Body of pancreas (tissue), 4 donors: ENCODE measurements around the gene SH3GLB2. TPM values are rescaled to one million over a fixed set of nuclear protein-coding genes. Genes with fewer than 3 reads are reported as not detected.

Source experiments
- ATAC-seq: fragments of 150-250 bp; one replicate; pipeline ENCODE4 v1.9.1; 2016
- DNase-seq, 4 donors: peaks; one replicate each; pipeline ENCODE4 v3.0.0-alpha.2; 2019
- H3K27ac ChIP-seq, 4 donors: fragments of 200-600 bp; sonication (generic); 1 replicate in 3 of 4; 2 replicates in 1 of 4; pipeline versions ENCODE4 v1.5.1 to v1.6.1; 2016 to 2019; ENCODE audit warnings: mild to moderate bottlenecking in 1 of 4, mixed read lengths in 1 of 4, moderate library complexity in 1 of 4
- H3K27me3 ChIP-seq, 2 donors: fragments of 200-600 bp; sonication (generic); one replicate each; pipeline ENCODE4 v1.6.0; 2016; ENCODE audit warnings: mild to moderate bottlenecking in 1 of 2
- H3K36me3 ChIP-seq, 2 donors: fragments of 200-600 bp; sonication (generic); replicated peaks in 1 of 2; 2 replicates each; pipeline ENCODE4 v1.5.1; 2016; ENCODE audit warnings: low read depth in 2 of 2; ENCODE audit not compliant: insufficient read depth in 1 of 2
- H3K4me1 ChIP-seq: fragments of 200-600 bp; sonication (generic); one replicate; pipeline ENCODE4 v1.6.0; 2016
- H3K4me3 ChIP-seq, 2 donors: fragments of 200-600 bp; sonication (generic); 1 replicate in 1 of 2; 2 replicates in 1 of 2; pipeline ENCODE4 v1.5.1; 2016 to 2019
- H3K9me3 ChIP-seq, 3 donors: fragments of 200-600 bp; sonication (generic); 1 replicate in 2 of 3; 2 replicates in 1 of 3; pipeline ENCODE4 v1.5.1; 2016
- CTCF ChIP-seq, 7 experiments: fragments of 450-650 bp in 4 of 7; fragments of 200-600 bp in 3 of 7; sonication (generic) in 3 of 7; IDR thresholded peaks; one replicate each; pipeline ENCODE4 v1.5.1; 2016 to 2019; ENCODE audit warnings: antibody characterized with exemption in 7 of 7
- POLR2A ChIP-seq, 3 donors: fragments of 450-650 bp; IDR thresholded peaks; one replicate each; pipeline ENCODE4 v1.6.1; 2016; ENCODE audit warnings: antibody characterized with exemption in 3 of 3, mild to moderate bottlenecking in 2 of 3
- WGBS, 2 donors: methylation state at CpG; one replicate each; pipeline ENCODE4 v1.1.5; 2017; 5-methylcytosine and 5-hydroxymethylcytosine counted together
- intact Hi-C: fragments of 100-400 bp; cut with DNase I; formaldehyde crosslinking; loops from one replicate; pipeline ENCODE4 v1.15.1; 2023
- total RNA-seq, 2 donors: library from RNA; depleted of rRNA; stranded (reverse); fragments of >200 nt; gene quantifications; one replicate each; pipeline ENCODE4 v1.1.0, GENCODE V29; 2016

SH3GLB2 gene
- total RNA-seq, 2 donors from 2014 or later: 104 to 108 TPM

- DNase-seq (no peak), ATAC-seq (no peak)
- H3K4me3 ChIP-seq: no peak overlapping the region
- TF ChIP-seq POLR2A (IDR thresholded peaks at IDR 0.05) (no peak), CTCF (IDR thresholded peaks at IDR 0.05) (no peak)
- no peaks in the 10 kb centered on the region for H3K9me3 ChIP-seq
- no peaks in the 10 kb centered on the region for H3K27me3 ChIP-seq
- intact Hi-C loops: no loop called here
- H3K4me1 ChIP-seq: peaks cover 3% of the 10 kb centered on the region
- H3K27ac ChIP-seq: no peak overlapping the region
- peaks cover 6 to 19% of the 10 kb centered on the region in 2 donors for H3K36me3 ChIP-seq
- 90 to 95% methylated on average over 16 to 19 of the region's 19 CpGs for WGBS, 2 donors
Observed at GRCh38 chr9:129011170-129011569, 17.0 kb downstream of the SH3GLB2 start.

- H3K36me3 ChIP-seq: peaks cover 6 to 19% of the 10 kb centered on the region in 2 donors
- no peak for DNase-seq
- no peaks in the 10 kb centered on the region for H3K9me3 ChIP-seq
- no peak overlapping the region for H3K4me3 ChIP-seq
- no peak for ATAC-seq
- peaks cover 3% of the 10 kb centered on the region for H3K4me1 ChIP-seq
- intact Hi-C loops: no loop called here
- no peak for TF ChIP-seq POLR2A (IDR thresholded peaks at IDR 0.05)
- no peak for TF ChIP-seq CTCF (IDR thresholded peaks at IDR 0.05)
- no peaks in the 10 kb centered on the region for H3K27me3 ChIP-seq
- 90 to 95% methylated on average over 2 to 8 of the region's 8 CpGs for WGBS, 2 donors
- H3K27ac ChIP-seq: no peak overlapping the region
Observed at GRCh38 chr9:129010267-129010975, 17.7 kb downstream of the SH3GLB2 start.

GRCh38 chr9:129009584-129010141 lies 18.5 kb downstream of the SH3GLB2 start:
- no peak for ATAC-seq
- H3K27ac ChIP-seq: no peak overlapping the region
- no peaks in the 10 kb centered on the region for H3K27me3 ChIP-seq
- TF ChIP-seq POLR2A (IDR thresholded peaks at IDR 0.05): no peak
- TF ChIP-seq CTCF (IDR thresholded peaks at IDR 0.05): no peak
- no peaks in the 10 kb centered on the region for H3K9me3 ChIP-seq
- peaks cover 3% of the 10 kb centered on the region for H3K4me1 ChIP-seq
- intact Hi-C loops: no loop called here
- WGBS, 2 donors: 90 to 99% methylated on average over 12 to 17 of the region's 17 CpGs
- peaks cover 6 to 20% of the 10 kb centered on the region in 2 donors for H3K36me3 ChIP-seq
- no peak overlapping the region for H3K4me3 ChIP-seq
- DNase-seq: no peak

- no peak overlapping the region for H3K4me3 ChIP-seq
- no peaks in the 10 kb centered on the region for H3K9me3 ChIP-seq
- no peak overlapping the region for H3K27ac ChIP-seq
- H3K27me3 ChIP-seq: no peaks in the 10 kb centered on the region
- H3K4me1 ChIP-seq: peaks cover 5% of the 10 kb centered on the region
- intact Hi-C loops: no loop called here
- WGBS, 2 donors: 90 to 92% methylated on average over 6 to 9 of the region's 13 CpGs
- ATAC-seq (no peak), DNase-seq (no peak)
- peaks cover 3 to 19% of the 10 kb centered on the region in 2 donors for H3K36me3 ChIP-seq
- TF ChIP-seq POLR2A (IDR thresholded peaks at IDR 0.05) (no peak), CTCF (IDR thresholded peaks at IDR 0.05) (no peak)
Observed at GRCh38 chr9:129008986-129009583, 19.0 kb downstream of the SH3GLB2 start.
